Cardiac fibroblast (primary cell): ENCODE data around the gene HMGCS1.
"Not testable (repeated sequence)": the region's sequence is repeated elsewhere in the genome, so short reads cannot be mapped to it uniquely, and the experiment has no call there.

Experiments
- DNase-seq, 2 donors: peaks; one replicate each; pipeline versions ENCODE4 v3.0.0 to v3.0.0-alpha.2; 2010; ENCODE audit warnings: low read depth in 2 of 2
- H3K4me3 ChIP-seq, 2 donors: replicated peaks in 1 of 2; 1 replicate in 1 of 2; 2 replicates in 1 of 2; pipeline ENCODE4 v1.5.1; 2011; ENCODE audit warnings: low read depth in 2 of 2, low read length in 2 of 2, mild to moderate bottlenecking in 2 of 2, moderate library complexity in 1 of 2
- CTCF ChIP-seq: IDR thresholded peaks from one replicate; pipeline ENCODE4 v1.5.1; 2011; ENCODE audit warnings: low read depth, mild to moderate bottlenecking, low read length, inconsistent platforms

The HMGCS1 gene

GRCh38 chr5:43335681-43336080 is 22.5 kb upstream of the HMGCS1 start:
- TF ChIP-seq CTCF, result no peak
- no peak for DNase-seq
- H3K4me3 ChIP-seq, result no peak overlapping the region

GRCh38 chr5:43332401-43332800 is 19.2 kb upstream of the HMGCS1 start:
- no peak overlapping the region for H3K4me3 ChIP-seq
- no peak for TF ChIP-seq CTCF
- DNase-seq, result peak in 1 of 2 donors; percentile 29

GRCh38 chr5:43325624-43326023 is 12.4 kb upstream of the HMGCS1 start:
- not testable (repeated sequence) for H3K4me3 ChIP-seq, DNase-seq

GRCh38 chr5:43323488-43323887 is 10.3 kb upstream of the HMGCS1 start:
- not testable (repeated sequence) for H3K4me3 ChIP-seq, DNase-seq

GRCh38 chr5:43320846-43321245 is 7.6 kb upstream of the HMGCS1 start:
- DNase-seq, result no peak
- no peak overlapping the region for H3K4me3 ChIP-seq
- TF ChIP-seq CTCF, result no peak

- no peak for DNase-seq
- TF ChIP-seq CTCF, result no peak
- no peak overlapping the region for H3K4me3 ChIP-seq
Measured at GRCh38 chr5:43316421-43316820, 3.2 kb upstream of the HMGCS1 start.

GRCh38 chr5:43315682-43316081 is 2.5 kb upstream of the HMGCS1 start:
- no peak for DNase-seq
- H3K4me3 ChIP-seq, result no peak overlapping the region
- no peak for TF ChIP-seq CTCF

- no peak for TF ChIP-seq CTCF
- DNase-seq, result peak in 1 of 2 donors; percentile 84
Measured at GRCh38 chr5:43315263-43315662, 2.1 kb upstream of the HMGCS1 start.

More at GRCh38 chr5:43315263-43315662, 2.1 kb upstream of the HMGCS1 start:
- no peak overlapping the region for H3K4me3 ChIP-seq
